GM12873 (cell line): Measurements from ENCODE around the gene PRKAG2.

Experiments used
- TF ChIP-seq, protein P1 (sequence below): IDR thresholded peaks from 2 replicates; pipeline ENCODE4 v1.5.1; 2012; ENCODE audit warnings: low read depth, mild to moderate bottlenecking, moderate library complexity, low read length, control low read depth; ENCODE audit not compliant: insufficient read depth; ENCODE audit errors: missing control alignments

The PRKAG2 gene

DNA sequence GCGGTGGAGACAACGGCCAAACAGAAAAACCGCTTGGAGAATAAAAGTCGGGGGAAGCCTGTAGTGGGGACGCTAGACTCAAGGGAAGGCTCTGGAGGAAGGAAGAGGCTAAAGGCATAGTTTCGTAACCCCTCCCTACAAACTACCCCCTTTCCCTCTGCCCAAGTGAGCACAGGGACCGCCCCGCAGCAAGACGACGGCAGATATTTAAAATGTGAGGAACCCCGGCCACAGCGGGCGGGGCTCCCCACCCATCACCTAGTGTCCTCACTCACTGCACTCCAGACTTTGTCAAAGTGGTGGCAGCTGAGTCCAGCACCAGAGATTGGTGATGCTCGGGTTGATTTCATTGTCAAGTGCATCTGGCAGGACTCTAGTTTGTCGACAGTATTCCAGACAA, 69.1 kb downstream of the PRKAG2 start:
- TF ChIP-seq, protein P1, sequence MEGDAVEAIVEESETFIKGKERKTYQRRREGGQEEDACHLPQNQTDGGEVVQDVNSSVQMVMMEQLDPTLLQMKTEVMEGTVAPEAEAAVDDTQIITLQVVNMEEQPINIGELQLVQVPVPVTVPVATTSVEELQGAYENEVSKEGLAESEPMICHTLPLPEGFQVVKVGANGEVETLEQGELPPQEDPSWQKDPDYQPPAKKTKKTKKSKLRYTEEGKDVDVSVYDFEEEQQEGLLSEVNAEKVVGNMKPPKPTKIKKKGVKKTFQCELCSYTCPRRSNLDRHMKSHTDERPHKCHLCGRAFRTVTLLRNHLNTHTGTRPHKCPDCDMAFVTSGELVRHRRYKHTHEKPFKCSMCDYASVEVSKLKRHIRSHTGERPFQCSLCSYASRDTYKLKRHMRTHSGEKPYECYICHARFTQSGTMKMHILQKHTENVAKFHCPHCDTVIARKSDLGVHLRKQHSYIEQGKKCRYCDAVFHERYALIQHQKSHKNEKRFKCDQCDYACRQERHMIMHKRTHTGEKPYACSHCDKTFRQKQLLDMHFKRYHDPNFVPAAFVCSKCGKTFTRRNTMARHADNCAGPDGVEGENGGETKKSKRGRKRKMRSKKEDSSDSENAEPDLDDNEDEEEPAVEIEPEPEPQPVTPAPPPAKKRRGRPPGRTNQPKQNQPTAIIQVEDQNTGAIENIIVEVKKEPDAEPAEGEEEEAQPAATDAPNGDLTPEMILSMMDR: no peak

DNA sequence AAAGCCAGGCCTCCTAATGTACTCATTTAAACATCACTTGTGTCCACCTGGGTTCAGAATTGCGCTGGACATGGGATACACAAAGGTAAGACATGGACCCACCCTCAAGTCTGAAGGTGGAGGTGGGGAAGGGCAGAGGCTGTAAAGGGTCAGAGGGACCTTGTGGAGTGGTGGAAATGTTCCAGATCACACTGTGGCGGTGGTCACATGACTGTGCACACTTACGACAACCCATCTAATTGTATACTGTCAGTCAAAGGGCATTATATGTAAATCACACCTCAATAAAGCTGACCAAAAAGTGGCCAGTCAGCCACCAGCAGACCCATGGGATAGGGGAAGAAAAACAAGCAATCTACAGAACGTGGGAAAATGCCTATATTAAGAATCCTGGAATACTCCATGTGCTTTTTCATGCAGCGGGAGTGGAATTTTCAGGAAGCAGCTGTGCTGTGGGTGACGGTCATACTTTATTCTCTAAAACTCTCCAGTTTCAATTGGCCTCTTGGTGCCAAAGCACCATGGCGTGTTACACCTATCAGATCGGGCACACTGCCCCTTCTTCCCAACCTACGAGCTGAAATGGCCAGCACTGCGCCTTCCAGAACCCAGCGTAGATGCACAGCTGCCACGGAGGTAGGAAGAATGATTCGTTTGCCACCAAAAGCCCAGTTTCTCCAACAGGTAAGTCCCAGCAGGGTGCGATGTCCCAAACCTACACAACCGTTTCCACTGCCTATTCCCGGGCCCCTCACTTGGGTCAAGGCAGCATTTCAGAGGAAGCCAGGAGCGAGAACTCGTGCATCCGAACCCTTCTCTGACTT, 69.8 kb downstream of the PRKAG2 start:
- TF ChIP-seq, protein P1: no peak

DNA sequence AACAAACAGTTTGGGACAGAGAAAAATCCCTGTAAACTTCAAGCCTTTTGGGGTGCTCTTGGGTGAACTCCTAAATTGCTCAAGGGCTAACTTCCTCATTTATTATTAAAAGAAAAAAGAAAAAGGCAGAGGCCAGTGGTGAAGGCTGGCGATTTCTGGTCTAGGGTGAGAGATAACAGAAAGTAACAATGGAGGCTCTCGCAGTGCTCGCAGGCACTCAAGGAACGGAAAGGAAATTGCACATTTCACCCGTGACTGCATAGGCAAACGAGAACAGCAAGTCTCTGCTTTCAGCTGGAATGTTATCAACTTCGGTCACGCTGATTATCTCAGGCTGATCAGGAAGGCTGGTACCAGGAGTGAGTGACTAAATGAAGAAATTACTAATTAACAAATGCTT, 70.7 kb downstream of the PRKAG2 start:
- TF ChIP-seq, protein P1: no peak

DNA sequence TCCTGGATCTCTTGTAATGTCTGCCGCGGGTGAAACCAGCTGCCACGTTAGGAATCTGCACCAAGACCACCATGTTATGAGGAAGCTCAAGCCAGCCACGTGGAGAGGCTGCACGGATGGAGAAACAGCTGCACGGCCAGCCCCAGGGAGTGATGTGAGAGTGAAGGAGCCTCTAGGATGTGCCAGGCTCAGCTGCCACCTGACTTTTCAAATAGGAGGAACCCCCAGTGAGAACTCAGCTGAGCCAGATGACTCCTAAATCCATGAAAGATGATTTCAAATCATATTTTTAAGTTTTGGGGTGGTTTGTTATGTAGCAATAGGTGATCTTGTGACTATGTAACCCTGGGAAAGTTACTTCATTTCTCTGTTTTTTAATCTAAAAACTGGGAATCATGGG, 71.7 kb downstream of the PRKAG2 start:
- TF ChIP-seq, protein P1: no peak

DNA sequence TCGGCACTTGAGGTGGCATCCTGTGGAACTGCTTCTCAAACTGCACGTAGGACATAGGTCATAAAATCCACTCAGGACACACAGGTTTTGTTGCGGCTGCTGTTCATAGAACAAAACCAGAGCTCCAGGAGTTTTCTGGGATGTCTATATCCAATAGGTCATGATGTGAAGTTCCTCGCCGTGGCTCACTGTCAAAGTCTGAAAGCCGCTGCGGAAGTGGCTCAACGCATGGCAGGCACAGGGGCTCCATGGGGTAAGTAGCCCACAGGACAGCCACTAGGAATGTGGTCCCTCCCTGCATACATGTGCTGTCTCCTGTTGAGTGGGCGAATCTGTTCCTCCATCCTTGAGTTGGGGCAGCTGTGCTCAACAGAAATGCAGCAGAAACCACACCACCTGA, 72.2 kb downstream of the PRKAG2 start:
- TF ChIP-seq, protein P1: no peak

DNA sequence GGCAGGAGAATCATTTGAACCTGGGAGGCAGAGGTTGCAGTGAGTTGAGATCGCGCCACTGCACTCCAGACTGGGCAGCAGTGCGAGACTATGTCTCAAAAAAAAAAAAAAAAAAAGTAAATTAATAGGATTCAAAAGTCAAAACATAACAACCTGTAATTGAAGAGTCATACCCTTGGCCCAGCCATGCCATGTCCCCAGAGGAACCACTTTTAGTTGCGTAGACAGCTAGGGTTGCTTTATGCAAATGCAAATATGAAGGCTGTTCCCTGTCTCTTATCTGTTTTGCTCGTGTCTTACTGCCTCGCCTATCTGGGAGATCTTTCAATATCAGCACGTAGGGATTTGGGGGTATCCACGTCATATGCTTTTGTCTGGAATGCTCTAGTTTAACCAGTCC, 73.1 kb downstream of the PRKAG2 start:
- TF ChIP-seq, protein P1: no peak

DNA sequence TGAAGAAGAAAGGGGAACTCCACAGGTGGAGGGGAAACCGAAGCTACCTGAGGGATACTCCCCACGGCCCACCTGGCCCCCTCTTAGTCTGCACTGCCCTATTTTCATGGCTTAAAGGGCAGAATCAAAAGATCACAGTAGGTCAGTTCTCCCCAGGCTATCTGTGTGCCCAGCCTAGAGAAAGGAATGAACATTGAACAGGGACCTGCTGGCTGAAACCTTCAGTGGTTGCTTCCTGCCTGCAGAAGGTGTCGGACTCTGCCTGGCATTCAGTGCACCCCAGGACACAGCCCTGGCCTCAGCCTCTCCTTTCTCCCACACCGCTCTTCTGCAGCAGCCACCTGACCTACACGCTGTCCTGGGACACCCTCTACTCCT, 74.5 kb downstream of the PRKAG2 start:
- TF ChIP-seq, protein P1: no peak
